Epithelial cell of proximal tubule (primary cell): ENCODE results near the gene TAF11. TPM values are rescaled to one million over a fixed set of nuclear protein-coding genes. Genes with fewer than 3 reads are reported as not detected.

Experiments used
- DNase-seq: peaks from one replicate; pipeline ENCODE4 v3.0.0-alpha.2; 2011; ENCODE audit warnings: low read depth
- H3K4me3 ChIP-seq: 2 replicates; pipeline ENCODE4 v1.5.1; 2011; ENCODE audit warnings: low read depth, mild to moderate bottlenecking, low read length
- total RNA-seq: library from RNA; depleted of rRNA; stranded (reverse); fragments of >200 nt; gene quantifications from 2 replicates; pipeline ENCODE4 v1.2.3, GENCODE V29; 2015
- TF ChIP-seq, protein P1 (sequence below): conservative IDR thresholded peaks from 2 replicates; pipeline ENCODE4 v1.5.1; 2012; ENCODE audit warnings: low read depth, mild to moderate bottlenecking, low read length

TAF11 gene
- total RNA-seq, 1 donor from 2014 or later = 21.7 TPM

- TF ChIP-seq, protein P1, sequence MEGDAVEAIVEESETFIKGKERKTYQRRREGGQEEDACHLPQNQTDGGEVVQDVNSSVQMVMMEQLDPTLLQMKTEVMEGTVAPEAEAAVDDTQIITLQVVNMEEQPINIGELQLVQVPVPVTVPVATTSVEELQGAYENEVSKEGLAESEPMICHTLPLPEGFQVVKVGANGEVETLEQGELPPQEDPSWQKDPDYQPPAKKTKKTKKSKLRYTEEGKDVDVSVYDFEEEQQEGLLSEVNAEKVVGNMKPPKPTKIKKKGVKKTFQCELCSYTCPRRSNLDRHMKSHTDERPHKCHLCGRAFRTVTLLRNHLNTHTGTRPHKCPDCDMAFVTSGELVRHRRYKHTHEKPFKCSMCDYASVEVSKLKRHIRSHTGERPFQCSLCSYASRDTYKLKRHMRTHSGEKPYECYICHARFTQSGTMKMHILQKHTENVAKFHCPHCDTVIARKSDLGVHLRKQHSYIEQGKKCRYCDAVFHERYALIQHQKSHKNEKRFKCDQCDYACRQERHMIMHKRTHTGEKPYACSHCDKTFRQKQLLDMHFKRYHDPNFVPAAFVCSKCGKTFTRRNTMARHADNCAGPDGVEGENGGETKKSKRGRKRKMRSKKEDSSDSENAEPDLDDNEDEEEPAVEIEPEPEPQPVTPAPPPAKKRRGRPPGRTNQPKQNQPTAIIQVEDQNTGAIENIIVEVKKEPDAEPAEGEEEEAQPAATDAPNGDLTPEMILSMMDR = no peak
- no peak overlapping the region for H3K4me3 ChIP-seq
- DNase-seq = no peak
Measured at GRCh38 chr6:34836008-34836407, 51.8 kb downstream of the TAF11 start.

GRCh38 chr6:34834789-34835518, 52.9 kb downstream of the TAF11 start:
- TF ChIP-seq, protein P1 = no peak
- H3K4me3 ChIP-seq = no peak overlapping the region
- no peak for DNase-seq

- TF ChIP-seq, protein P1 = no peak
- no peak overlapping the region for H3K4me3 ChIP-seq
- no peak for DNase-seq
Measured at GRCh38 chr6:34832942-34833341, 54.9 kb downstream of the TAF11 start.

GRCh38 chr6:34829137-34829536, 58.7 kb downstream of the TAF11 start:
- no peak overlapping the region for H3K4me3 ChIP-seq
- DNase-seq = no peak
- TF ChIP-seq, protein P1 = no peak

Other genes starting within 250 kb of the TAF11 start
- gene ILRUN, start 191.3 kb downstream of the TAF11 start, total RNA-seq = 22.0 and 29.8 TPM in 2 replicates
- 214 and 278 TPM in 2 replicates for gene SNRPC, start 130.5 kb downstream of the TAF11 start, total RNA-seq
- gene BLTP3A, start 96.0 kb downstream of the TAF11 start, total RNA-seq = 6.5 and 8.7 TPM in 2 replicates
- gene ANKS1A, start 1.2 kb upstream of the TAF11 start, total RNA-seq = 12.6 and 17.4 TPM in 2 replicates